ENCODE data around the gene CTNNA2.

DNA sequence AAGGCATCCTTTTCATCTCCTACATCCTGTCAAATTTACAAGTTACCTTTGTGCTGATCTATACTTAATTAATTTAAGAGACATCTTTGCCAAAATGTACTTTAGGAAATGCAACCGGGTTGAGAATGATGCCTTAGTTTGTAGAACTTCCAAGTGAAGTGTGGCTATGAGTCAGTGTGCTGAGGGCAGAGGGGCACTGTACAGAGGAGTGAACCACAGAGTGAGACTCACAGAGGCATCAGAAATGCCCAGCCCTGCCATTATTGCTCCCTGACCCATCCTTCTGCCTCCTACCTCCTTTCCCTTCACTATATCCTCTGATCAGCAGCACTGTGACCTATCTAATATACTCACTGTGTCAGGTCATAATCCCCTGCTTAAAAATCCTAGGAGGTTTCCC lies 471.6 kb downstream of the CTNNA2 start:
- TF ChIP-seq CTCF (IDR thresholded peaks at IDR 0.05): no peak
- no peak for TF ChIP-seq POLR2AphosphoS5 (IDR thresholded peaks at IDR 0.05)
